Measurements from ENCODE around the gene DDX10.
"Not testable (repeated sequence)": the region's sequence is repeated elsewhere in the genome, so short reads cannot be mapped to it uniquely, and the experiment has no call there.

DDX10 gene

GRCh38 chr11:108654100-108654499, 10.8 kb upstream of the DDX10 start:
- not testable (repeated sequence) for H3K27me3 ChIP-seq (ENCODE audit: insufficient read depth, poor library complexity, severe bottlenecking); H3K27ac ChIP-seq (replicated peaks); H3K4me3 ChIP-seq (replicated peaks; ENCODE audit: insufficient read depth, low read length); DNase-seq (ENCODE audit: low read depth in 1 of 2, low spot score in 1 of 2)
- TF ChIP-seq SPI1 (IDR thresholded peaks at IDR 0.05; ENCODE audit: borderline replicate concordance, low read depth): peak; percentile 76

- Histone ChIP-seq H3K27me3 (ENCODE audit: insufficient read depth, poor library complexity, severe bottlenecking) (peaks cover 2% of the 10 kb centered on the region), H3K27ac (replicated peaks) (no peak overlapping the region), H3K4me3 (replicated peaks; ENCODE audit: insufficient read depth, low read length) (no peak overlapping the region)
- TF ChIP-seq SPI1 (IDR thresholded peaks at IDR 0.05; ENCODE audit: borderline replicate concordance, low read depth) (no peak), REST (IDR thresholded peaks at IDR 0.05; ENCODE audit: insufficient replicate concordance, low read depth) (no peak), GABPA (IDR thresholded peaks at IDR 0.05; ENCODE audit: low read depth) (no peak), POLR2AphosphoS5 (IDR thresholded peaks at IDR 0.05; ENCODE audit: low read depth) (no peak)
- TF ChIP-seq, protein P1, sequence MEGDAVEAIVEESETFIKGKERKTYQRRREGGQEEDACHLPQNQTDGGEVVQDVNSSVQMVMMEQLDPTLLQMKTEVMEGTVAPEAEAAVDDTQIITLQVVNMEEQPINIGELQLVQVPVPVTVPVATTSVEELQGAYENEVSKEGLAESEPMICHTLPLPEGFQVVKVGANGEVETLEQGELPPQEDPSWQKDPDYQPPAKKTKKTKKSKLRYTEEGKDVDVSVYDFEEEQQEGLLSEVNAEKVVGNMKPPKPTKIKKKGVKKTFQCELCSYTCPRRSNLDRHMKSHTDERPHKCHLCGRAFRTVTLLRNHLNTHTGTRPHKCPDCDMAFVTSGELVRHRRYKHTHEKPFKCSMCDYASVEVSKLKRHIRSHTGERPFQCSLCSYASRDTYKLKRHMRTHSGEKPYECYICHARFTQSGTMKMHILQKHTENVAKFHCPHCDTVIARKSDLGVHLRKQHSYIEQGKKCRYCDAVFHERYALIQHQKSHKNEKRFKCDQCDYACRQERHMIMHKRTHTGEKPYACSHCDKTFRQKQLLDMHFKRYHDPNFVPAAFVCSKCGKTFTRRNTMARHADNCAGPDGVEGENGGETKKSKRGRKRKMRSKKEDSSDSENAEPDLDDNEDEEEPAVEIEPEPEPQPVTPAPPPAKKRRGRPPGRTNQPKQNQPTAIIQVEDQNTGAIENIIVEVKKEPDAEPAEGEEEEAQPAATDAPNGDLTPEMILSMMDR (IDR thresholded peaks at IDR 0.05; ENCODE audit: insufficient read depth, low read length): no peak
- peak in 1 of 2 experiments; percentile 31 for DNase-seq (ENCODE audit: low read depth in 1 of 2, low spot score in 1 of 2)
These were observed 9.8 kb upstream of the DDX10 start for GRCh38 chr11:108654994-108655631.

- DNase-seq (ENCODE audit: low read depth in 1 of 2, low spot score in 1 of 2): no peak
- Histone ChIP-seq H3K27ac (replicated peaks) (no peak overlapping the region), H3K4me3 (replicated peaks; ENCODE audit: insufficient read depth, low read length) (no peak overlapping the region), H3K27me3 (ENCODE audit: insufficient read depth, poor library complexity, severe bottlenecking) (no peaks in the 10 kb centered on the region)
- TF ChIP-seq, protein P1 (IDR thresholded peaks at IDR 0.05; ENCODE audit: insufficient read depth, low read length): no peak
- TF ChIP-seq REST (IDR thresholded peaks at IDR 0.05; ENCODE audit: insufficient replicate concordance, low read depth): no peak
- no peak for TF ChIP-seq SPI1 (IDR thresholded peaks at IDR 0.05; ENCODE audit: borderline replicate concordance, low read depth)
- TF ChIP-seq GABPA (IDR thresholded peaks at IDR 0.05; ENCODE audit: low read depth): no peak
- no peak for TF ChIP-seq POLR2AphosphoS5 (IDR thresholded peaks at IDR 0.05; ENCODE audit: low read depth)
These were observed 2.2 kb upstream of the DDX10 start for GRCh38 chr11:108662700-108663099.

DNA sequence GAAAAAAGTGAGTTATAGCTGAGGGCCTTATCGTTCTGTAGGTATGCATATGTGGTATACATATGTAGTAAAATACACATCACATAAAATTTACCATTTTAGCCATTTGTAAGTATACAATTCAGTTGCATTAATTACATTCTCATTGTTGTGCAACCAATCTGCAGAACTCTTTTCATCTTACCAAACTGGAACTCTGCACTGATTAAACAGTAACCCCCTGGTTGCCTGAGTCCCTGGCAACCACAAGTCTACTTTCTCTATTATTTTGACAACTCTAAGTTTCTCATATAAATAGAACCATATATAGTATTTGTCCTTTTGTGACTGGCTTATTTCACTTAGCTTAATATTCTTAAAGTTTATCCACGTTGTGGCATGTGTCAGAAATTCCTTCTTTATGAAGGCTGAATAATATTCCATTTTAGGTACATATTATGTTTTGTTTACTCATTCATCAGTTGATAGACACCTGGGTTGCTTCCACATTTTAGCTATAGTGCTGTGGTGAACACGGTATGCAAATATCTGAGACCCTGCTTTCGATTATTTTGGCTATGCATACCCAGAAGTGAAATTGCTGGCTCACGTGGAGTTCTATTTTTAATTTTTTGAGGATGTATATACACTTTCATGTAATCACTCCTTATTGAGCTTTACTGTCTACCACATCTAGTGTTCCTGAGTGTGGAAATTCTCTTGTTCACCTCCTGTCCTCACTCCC, 1.6 kb upstream of the DDX10 start:
- Histone ChIP-seq H3K27me3 (ENCODE audit: insufficient read depth, poor library complexity, severe bottlenecking) (no peaks in the 10 kb centered on the region), H3K4me3 (replicated peaks; ENCODE audit: insufficient read depth, low read length) (no peak overlapping the region), H3K27ac (replicated peaks) (no peak overlapping the region)
- TF ChIP-seq, protein P1 (IDR thresholded peaks at IDR 0.05; ENCODE audit: insufficient read depth, low read length): no peak
- no peak for TF ChIP-seq SPI1 (IDR thresholded peaks at IDR 0.05; ENCODE audit: borderline replicate concordance, low read depth)
- no peak for TF ChIP-seq POLR2AphosphoS5 (IDR thresholded peaks at IDR 0.05; ENCODE audit: low read depth)
- TF ChIP-seq GABPA (IDR thresholded peaks at IDR 0.05; ENCODE audit: low read depth): no peak
- TF ChIP-seq REST (IDR thresholded peaks at IDR 0.05; ENCODE audit: insufficient replicate concordance, low read depth): no peak
- no peak for DNase-seq (ENCODE audit: low read depth in 1 of 2, low spot score in 1 of 2)

All from HL-60 (cell line).